ENCODE measurements around the gene TXNRD2. TPM values are rescaled to one million over a fixed set of nuclear protein-coding genes. Genes with fewer than 3 reads are reported as not detected.

Gene TXNRD2
- total and polyA plus RNA-seq, 2 experiments from 2014 or later, result 11.2 to 12.4 TPM

DNA sequence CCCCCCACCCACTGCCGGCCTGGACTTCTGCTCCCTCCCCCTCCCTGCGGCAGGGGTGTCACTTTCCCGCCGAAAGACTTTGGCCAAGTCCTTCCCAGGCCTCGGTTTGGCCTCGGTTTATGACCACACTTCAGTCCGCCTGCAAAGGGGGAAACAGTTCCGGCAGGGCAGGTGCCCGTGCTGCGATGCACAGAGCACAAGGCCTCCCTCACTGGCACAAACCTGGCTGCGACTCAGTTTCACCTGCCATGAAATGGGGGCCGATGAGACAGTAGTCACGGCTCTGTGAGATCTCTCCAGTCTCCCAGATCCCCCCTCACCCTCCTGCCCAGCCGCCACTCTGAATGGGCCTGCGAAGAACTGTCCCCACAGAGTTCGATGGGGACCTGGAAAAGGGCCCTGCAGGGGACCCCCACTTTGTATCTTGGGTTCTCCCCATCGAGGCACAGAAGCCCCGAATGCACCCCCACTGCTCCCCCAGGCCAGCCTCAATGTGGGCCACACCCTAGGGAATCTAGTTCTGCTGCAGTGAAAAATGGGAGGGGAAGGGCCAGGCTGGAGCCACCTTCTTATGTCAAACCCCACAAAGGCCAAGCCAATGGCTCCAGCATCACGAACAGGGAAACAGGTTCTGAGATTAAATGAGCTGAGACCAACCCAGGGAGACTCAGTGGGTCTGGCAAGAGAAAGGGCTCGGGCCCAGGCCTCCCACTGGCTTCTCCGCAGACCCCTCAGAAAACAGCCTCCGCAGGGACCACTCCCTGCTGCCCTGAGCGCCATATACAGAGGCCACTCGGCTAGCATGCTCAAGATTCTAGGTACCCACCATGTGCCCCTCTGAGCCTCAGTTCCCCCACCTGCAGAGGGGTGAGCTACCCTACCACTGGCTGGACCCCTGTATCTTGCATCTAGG lies 46.0 kb upstream of the TXNRD2 start:
- H3K4me3 ChIP-seq, result peak overlapping the region; percentile 37; the same call in 1 of the 2 replicates

More for the DNA sequence above, 46.0 kb upstream of the TXNRD2 start:
- Mint-ChIP-seq H3K4me3 (peak overlapping the region; percentile 57), H3K4me1 (peaks cover 3% of the 10 kb centered on the region; the same call in 2 of the 3 replicates), H3K27me3 (ENCODE audit: insufficient read depth, low read depth, poor library complexity) (peaks cover 7% of the 10 kb centered on the region), H3K9me3 (no peaks in the 10 kb centered on the region), H3K36me3 (ENCODE audit: low read depth) (no peaks in the 10 kb centered on the region), H3K27ac (no peak overlapping the region; the same call in 1 of the 2 replicates)
- ATAC-seq (no peak), DNase-seq (ENCODE audit: low spot score) (no peak)
- Histone ChIP-seq H3K4me1 (ENCODE audit: insufficient read depth) (peaks cover 8% of the 10 kb centered on the region; the same call in 1 of the 2 replicates), H2AFZ (0 out of 2 replicates have a peak overlapping the region, but pooled peaks have one; percentile 23), H3K27me3 (ENCODE audit: insufficient read depth) (no peaks in the 10 kb centered on the region), H3F3A (replicated peaks; ENCODE audit: low read depth) (no peaks in the 10 kb centered on the region), H4K20me1 (replicated peaks; ENCODE audit: insufficient read depth) (no peaks in the 10 kb centered on the region; the same call in 1 of the 2 replicates), H3K4me2 (peak overlapping the region; percentile 71; the same call in 1 of the 2 replicates), H3K9me2 (ENCODE audit: insufficient read depth) (no peaks in the 10 kb centered on the region), H3K79me2 (replicated peaks; ENCODE audit: insufficient read depth) (peaks cover 9% of the 10 kb centered on the region), H3K36me3 (ENCODE audit: insufficient read depth) (no peaks in the 10 kb centered on the region), H3K27ac (ENCODE audit: low read depth) (no peak overlapping the region)
- TF ChIP-seq STAT1 (IDR thresholded peaks at IDR 0.05; ENCODE audit: unreplicated experiment) (no peak), CTCF (conservative IDR thresholded peaks at IDR 0.05; ENCODE audit: low read depth in 2 of 2) (no peak), EZH2 (IDR thresholded peaks at IDR 0.05; ENCODE audit: low read depth, unreplicated experiment) (no peak), POLR2AphosphoS5 (IDR thresholded peaks at IDR 0.05; ENCODE audit: low read depth) (no peak), ZNF331 (CRISPR knock-in tag; IDR thresholded peaks at IDR 0.05; ENCODE audit: low read depth) (no peak)
- TF ChIP-seq, protein P1, sequence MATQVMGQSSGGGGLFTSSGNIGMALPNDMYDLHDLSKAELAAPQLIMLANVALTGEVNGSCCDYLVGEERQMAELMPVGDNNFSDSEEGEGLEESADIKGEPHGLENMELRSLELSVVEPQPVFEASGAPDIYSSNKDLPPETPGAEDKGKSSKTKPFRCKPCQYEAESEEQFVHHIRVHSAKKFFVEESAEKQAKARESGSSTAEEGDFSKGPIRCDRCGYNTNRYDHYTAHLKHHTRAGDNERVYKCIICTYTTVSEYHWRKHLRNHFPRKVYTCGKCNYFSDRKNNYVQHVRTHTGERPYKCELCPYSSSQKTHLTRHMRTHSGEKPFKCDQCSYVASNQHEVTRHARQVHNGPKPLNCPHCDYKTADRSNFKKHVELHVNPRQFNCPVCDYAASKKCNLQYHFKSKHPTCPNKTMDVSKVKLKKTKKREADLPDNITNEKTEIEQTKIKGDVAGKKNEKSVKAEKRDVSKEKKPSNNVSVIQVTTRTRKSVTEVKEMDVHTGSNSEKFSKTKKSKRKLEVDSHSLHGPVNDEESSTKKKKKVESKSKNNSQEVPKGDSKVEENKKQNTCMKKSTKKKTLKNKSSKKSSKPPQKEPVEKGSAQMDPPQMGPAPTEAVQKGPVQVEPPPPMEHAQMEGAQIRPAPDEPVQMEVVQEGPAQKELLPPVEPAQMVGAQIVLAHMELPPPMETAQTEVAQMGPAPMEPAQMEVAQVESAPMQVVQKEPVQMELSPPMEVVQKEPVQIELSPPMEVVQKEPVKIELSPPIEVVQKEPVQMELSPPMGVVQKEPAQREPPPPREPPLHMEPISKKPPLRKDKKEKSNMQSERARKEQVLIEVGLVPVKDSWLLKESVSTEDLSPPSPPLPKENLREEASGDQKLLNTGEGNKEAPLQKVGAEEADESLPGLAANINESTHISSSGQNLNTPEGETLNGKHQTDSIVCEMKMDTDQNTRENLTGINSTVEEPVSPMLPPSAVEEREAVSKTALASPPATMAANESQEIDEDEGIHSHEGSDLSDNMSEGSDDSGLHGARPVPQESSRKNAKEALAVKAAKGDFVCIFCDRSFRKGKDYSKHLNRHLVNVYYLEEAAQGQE (IDR thresholded peaks at IDR 0.05; ENCODE audit: unreplicated experiment), result no peak
